GM12891 (cell line): ENCODE data around the gene SPATA46.

Experiments
- POLR2A ChIP-seq: IDR thresholded peaks from 2 replicates; pipeline ENCODE4 v1.6.1; 2011; ENCODE audit warnings: low read depth, low read length, control low read depth
- POLR2AphosphoS5 ChIP-seq: IDR thresholded peaks from 2 replicates; pipeline ENCODE4 v1.6.1; 2011; ENCODE audit warnings: low read depth, low read length, control low read depth
- SPI1 ChIP-seq: IDR thresholded peaks from 2 replicates; pipeline ENCODE4 v1.6.1; 2011; ENCODE audit warnings: low read depth, low read length, control low read depth

GRCh38 chr1:162390396-162391185 is 13.9 kb upstream of the SPATA46 start:
- no peak for TF ChIP-seq POLR2A
- no peak for TF ChIP-seq SPI1
- TF ChIP-seq POLR2AphosphoS5 = no peak
